GM18519 (cell line): ENCODE data around the gene RCSD1.
"Not testable (repeated sequence)": the region's sequence is repeated elsewhere in the genome, so short reads cannot be mapped to it uniquely, and the experiment has no call there.

ENCODE experiments used
- ATAC-seq: cut with Tn5 transposase; IDR thresholded peaks from one replicate; pipeline ENCODE4 v1.9.1; 2021; ENCODE audit warnings: mild to moderate bottlenecking, moderate library complexity; ENCODE audit not compliant: unreplicated experiment, low FRiP score

RCSD1 gene

GRCh38 chr1:167734227-167734626 lies 104.2 kb downstream of the RCSD1 start:
- ATAC-seq, result no peak

- ATAC-seq, result no peak
These were observed 104.8 kb downstream of the RCSD1 start for GRCh38 chr1:167734841-167735240.

- ATAC-seq, result no peak
These were observed 107.1 kb downstream of the RCSD1 start for GRCh38 chr1:167737169-167737568.

GRCh38 chr1:167738158-167738557 lies 108.1 kb downstream of the RCSD1 start:
- ATAC-seq, result no peak

- no peak for ATAC-seq
These were observed 109.7 kb downstream of the RCSD1 start for GRCh38 chr1:167739752-167740151.

DNA sequence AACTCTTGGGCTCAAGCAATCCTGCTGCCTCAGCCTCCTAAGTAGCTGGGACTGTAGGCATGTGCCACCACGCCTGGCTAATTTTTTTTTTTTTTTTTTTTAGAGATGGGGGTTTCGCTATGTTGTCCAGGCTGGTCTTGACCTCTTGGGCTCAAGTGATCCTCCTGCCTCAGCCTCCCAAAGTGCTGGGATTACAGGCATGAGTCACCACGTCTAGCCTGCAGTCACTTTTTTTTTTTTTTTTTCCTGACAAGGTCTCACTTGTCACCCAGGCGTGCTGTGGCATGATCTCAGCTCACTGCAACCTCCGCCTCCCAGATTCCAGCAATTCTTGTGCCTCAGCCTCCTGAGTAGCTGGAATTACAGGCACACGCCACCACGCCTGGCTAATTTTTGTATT lies 111.1 kb downstream of the RCSD1 start:
- ATAC-seq, result not testable (repeated sequence)

DNA sequence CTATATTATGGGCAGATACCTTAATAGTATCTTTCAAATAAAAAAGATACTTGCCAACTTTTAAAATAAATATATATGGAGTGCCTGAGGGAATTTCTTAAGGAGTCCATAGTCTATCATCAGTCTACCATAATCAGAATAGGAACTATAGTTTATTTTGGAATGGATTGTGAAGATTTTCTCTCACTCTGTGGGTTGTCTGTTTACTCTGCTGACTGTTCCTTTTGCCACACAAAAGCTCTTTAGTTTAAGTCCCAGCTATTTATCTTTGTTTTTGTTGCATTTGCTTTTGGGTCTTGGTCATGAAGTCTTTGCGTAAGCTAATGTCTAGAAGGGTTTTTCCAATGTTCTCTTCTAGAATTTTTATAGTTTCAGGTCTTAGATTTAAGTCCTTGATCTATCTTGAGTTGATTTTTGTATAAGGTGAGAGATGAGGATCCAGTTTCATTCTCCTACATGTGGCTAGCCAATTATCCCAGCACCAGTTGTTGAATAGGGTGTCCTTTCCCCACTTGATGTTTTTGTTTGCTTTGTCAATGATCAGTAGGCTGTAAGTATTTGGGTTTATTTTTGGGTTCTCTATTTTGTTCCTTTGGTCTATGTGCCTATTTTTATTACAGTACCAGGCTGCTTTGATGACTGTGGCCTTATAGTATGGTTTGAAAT lies 112.5 kb downstream of the RCSD1 start:
- ATAC-seq, result not testable (repeated sequence)

GRCh38 chr1:167744901-167745300 lies 114.9 kb downstream of the RCSD1 start:
- ATAC-seq, result no peak

DNA sequence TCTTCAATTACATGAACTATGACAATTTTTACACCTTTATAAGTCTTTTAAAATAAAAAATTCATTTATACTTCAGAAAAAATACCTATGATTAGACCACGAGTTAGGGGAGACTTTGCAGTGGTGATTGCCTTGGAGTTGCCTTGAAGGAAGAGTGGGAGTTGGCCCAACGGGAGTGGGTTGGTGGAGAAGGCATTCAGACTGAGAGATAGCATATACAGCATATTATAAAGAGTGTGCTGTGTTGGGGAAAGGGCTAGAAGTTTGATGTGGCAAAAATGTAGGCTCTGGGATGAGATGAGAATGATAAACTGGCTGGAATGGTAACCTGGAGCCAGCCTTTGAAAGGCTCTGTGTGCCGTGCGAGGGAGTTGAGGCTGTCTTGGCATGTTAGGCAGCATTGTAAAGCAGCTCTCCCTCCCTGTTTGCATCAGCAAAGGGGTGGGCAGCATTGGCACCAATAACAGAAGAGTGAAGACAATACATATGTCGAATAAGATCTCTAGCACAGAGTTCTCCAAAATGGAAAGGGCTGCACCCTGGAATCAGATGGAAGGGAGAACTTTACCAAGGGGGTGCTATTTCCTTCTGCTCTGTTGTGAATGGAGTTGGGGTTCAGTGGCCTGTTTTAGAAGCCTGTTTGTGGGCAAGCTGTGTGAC lies 116.1 kb downstream of the RCSD1 start:
- no peak for ATAC-seq

GRCh38 chr1:167746988-167747655 lies 117.1 kb downstream of the RCSD1 start:
- no peak for ATAC-seq

- no peak for ATAC-seq
These were observed 118.0 kb downstream of the RCSD1 start for GRCh38 chr1:167747988-167748387.

DNA sequence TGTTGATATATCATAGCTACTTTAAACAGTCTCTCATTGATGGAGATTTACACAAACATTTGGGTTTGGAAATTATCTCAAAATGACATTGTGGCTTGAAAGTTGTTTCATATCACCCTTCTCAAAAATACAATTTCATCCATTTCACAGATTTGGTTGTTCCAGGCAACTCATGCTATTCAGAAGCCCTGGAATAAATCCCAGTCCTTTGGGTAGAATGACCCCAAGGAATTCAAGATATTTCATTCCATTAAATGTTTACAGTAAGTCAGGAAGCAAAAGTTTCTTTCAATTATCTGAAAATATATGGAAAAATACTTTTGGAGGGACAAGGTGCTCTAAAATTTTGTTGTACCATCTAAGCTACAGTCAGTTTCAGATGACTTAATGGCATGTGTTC lies 118.9 kb downstream of the RCSD1 start:
- ATAC-seq, result no peak

DNA sequence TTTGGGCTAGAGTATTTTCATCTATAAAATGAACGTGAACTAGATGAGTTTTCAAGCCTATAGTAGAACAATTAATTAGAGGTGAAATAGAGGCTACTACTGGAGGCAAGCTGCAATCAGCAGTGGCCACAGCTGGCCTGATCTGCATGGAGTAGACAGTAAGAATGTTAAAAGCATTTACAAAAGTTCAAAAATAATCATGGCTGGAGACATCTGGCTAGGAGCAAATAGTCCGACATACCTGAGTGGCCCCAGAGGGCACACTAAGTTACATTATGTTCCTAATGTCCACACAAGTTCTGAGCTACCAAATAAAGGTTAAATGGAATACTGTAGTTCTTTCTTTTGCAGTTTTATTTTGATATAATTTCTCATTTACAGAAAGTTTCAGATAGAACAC lies 119.7 kb downstream of the RCSD1 start:
- ATAC-seq, result no peak

GRCh38 chr1:167750641-167751040 lies 120.6 kb downstream of the RCSD1 start:
- ATAC-seq, result no peak

GRCh38 chr1:167751676-167752075 lies 121.6 kb downstream of the RCSD1 start:
- ATAC-seq, result no peak

- no peak for ATAC-seq
These were observed 122.4 kb downstream of the RCSD1 start for GRCh38 chr1:167752219-167752985.

- ATAC-seq, result no peak
These were observed 125.6 kb downstream of the RCSD1 start for GRCh38 chr1:167755654-167756053.
